ENCODE measurements around the gene ARSK.

- no peak for TF ChIP-seq CTCF (IDR thresholded peaks at IDR 0.05)
- no peak for TF ChIP-seq EP300 (IDR thresholded peaks at IDR 0.05)
- TF ChIP-seq POLR2AphosphoS5 (IDR thresholded peaks at IDR 0.05): no peak
Observed at GRCh38 chr5:95595289-95595931, 40.5 kb downstream of the ARSK start.
